Measurements from ENCODE around the gene APPL2. TPM values are rescaled to one million over a fixed set of nuclear protein-coding genes. Genes with fewer than 3 reads are reported as not detected.

Gene APPL2
- polyA plus RNA-seq, 1 experiment = 59.4 TPM

GRCh38 chr12:105227879-105228278 is 8.1 kb downstream of the APPL2 start:
- CTCF ChIA-PET = interaction anchor here (0.9 to 1.1 kb wide), 2 partner anchors 14 to 155 kb away, joined by 3 read pairs; no protein-coding TSS in a partner anchor

DNA sequence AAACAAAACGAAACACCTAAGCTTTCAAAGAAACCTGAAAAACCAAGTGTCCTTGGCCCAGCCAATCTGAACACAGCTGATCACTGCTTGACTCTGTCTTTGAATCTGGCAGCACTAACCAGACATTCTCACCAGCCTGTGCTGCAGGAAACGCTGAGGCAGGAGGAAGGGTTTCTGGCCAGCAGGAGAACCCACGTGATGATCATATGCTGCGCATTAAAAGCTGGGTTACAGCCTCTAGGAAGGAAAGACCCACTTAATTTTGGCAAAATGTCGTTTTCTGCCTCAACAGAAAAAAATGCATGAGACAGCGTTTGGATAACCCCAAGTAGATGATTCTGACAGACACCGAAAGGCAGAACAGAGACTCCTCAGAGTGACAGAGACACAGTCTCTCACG is 9.8 kb downstream of the APPL2 start:
- H3K36me3 ChIP-seq (ENCODE audit: control insufficient read depth, insufficient read depth, low read length) = peaks cover 15% of the 10 kb centered on the region
- H3K4me3 ChIP-seq (ENCODE audit: low read depth, low read length) = no peak overlapping the region
- CTCF ChIA-PET = interaction anchor here (1.1 to 1.6 kb wide), 3 partner anchors 10 to 119 kb away, joined by 3 to 4 read pairs (median 4); no protein-coding TSS in a partner anchor
- peak; percentile 95 for DNase-seq (ENCODE audit: low read depth)
- TF ChIP-seq, protein P1, sequence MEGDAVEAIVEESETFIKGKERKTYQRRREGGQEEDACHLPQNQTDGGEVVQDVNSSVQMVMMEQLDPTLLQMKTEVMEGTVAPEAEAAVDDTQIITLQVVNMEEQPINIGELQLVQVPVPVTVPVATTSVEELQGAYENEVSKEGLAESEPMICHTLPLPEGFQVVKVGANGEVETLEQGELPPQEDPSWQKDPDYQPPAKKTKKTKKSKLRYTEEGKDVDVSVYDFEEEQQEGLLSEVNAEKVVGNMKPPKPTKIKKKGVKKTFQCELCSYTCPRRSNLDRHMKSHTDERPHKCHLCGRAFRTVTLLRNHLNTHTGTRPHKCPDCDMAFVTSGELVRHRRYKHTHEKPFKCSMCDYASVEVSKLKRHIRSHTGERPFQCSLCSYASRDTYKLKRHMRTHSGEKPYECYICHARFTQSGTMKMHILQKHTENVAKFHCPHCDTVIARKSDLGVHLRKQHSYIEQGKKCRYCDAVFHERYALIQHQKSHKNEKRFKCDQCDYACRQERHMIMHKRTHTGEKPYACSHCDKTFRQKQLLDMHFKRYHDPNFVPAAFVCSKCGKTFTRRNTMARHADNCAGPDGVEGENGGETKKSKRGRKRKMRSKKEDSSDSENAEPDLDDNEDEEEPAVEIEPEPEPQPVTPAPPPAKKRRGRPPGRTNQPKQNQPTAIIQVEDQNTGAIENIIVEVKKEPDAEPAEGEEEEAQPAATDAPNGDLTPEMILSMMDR (IDR thresholded peaks at IDR 0.05; ENCODE audit: insufficient read depth, low read depth, low read length) = no peak
- POLR2A ChIA-PET = interaction anchor here (0.5 kb wide), 1 partner anchor 104 kb away, joined by 3 read pairs; the partner anchor contains the start of gene C12orf75
- H3K27me3 ChIP-seq (ENCODE audit: control insufficient read depth, insufficient read depth, low read length) = no peaks in the 10 kb centered on the region

More at GRCh38 chr12:105227879-105228278, 8.1 kb downstream of the APPL2 start:
- DNase-seq (ENCODE audit: low read depth) = no peak
- Histone ChIP-seq H3K36me3 (ENCODE audit: control insufficient read depth, insufficient read depth, low read length) (peaks cover 9% of the 10 kb centered on the region), H3K4me3 (ENCODE audit: low read depth, low read length) (no peak overlapping the region), H3K27me3 (ENCODE audit: control insufficient read depth, insufficient read depth, low read length) (no peaks in the 10 kb centered on the region)
- TF ChIP-seq, protein P1 (IDR thresholded peaks at IDR 0.05; ENCODE audit: insufficient read depth, low read depth, low read length) = no peak
- POLR2A ChIA-PET = interaction anchor here (0.6 kb wide), 1 partner anchor 109 kb away, joined by 3 read pairs; no protein-coding TSS in a partner anchor

DNA sequence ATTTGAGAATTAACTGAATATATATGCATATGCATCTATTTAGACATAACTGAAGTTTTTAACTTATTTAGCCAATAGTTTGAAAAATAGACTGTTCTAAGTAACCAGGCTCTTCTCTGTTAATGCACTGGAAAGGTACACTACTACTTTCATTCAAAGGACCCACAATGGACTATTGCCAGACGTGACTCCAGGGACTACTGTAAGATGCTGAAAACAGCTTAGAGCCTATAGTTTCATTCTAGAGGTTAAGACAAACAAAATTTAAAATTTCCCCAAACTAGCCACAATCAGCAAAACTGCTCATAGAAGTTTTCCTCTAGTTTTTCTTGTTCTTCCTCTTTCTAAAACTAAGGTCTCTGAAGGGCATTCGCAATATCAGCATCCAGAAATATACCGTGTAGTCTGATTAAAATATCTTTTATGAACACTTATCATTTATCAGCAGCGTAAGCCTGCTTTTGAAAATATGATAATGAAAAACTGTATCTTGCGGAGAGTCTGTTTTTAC is 10.4 kb downstream of the APPL2 start:
- DNase-seq (ENCODE audit: low read depth) = no peak
- TF ChIP-seq, protein P1 (IDR thresholded peaks at IDR 0.05; ENCODE audit: insufficient read depth, low read depth, low read length) = no peak
- H3K27me3 ChIP-seq (ENCODE audit: control insufficient read depth, insufficient read depth, low read length) = no peaks in the 10 kb centered on the region
- ChIA-PET POLR2A (no interaction called here), CTCF (interaction anchor here (1.1 kb wide), 1 partner anchor 30 kb away, joined by 3 read pairs; no protein-coding TSS in a partner anchor)
- no peak overlapping the region for H3K4me3 ChIP-seq (ENCODE audit: low read depth, low read length)
- peaks cover 16% of the 10 kb centered on the region for H3K36me3 ChIP-seq (ENCODE audit: control insufficient read depth, insufficient read depth, low read length)

DNA sequence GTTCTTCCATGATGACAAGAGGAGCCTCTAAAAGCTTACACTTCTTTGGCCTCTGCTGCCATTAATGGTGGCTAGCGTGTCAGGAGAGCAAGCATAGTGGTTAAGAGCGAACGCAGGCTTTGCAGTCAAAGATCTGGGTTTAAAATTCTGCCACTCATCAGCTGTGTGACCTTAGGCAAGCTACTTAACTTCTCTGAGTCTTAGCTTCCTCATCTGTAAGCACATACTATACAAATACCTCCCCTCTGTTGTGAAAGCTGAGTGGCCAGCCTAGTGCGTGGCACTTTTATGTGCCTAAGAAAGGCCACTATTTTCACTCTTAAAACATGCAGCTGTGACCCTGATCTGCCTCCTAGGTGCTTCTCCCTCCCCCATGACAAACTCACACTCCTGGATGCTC is 11.6 kb downstream of the APPL2 start:
- Histone ChIP-seq H3K27me3 (ENCODE audit: control insufficient read depth, insufficient read depth, low read length) (no peaks in the 10 kb centered on the region), H3K4me3 (ENCODE audit: low read depth, low read length) (no peak overlapping the region), H3K36me3 (ENCODE audit: control insufficient read depth, insufficient read depth, low read length) (peaks cover 18% of the 10 kb centered on the region)
- CTCF ChIA-PET = no interaction called here
- no peak for DNase-seq (ENCODE audit: low read depth)
- POLR2A ChIA-PET = no interaction called here
- TF ChIP-seq, protein P1 (IDR thresholded peaks at IDR 0.05; ENCODE audit: insufficient read depth, low read depth, low read length) = no peak

GRCh38 chr12:105223884-105224283 is 12.1 kb downstream of the APPL2 start:
- Histone ChIP-seq H3K27me3 (ENCODE audit: control insufficient read depth, insufficient read depth, low read length) (no peaks in the 10 kb centered on the region), H3K4me3 (ENCODE audit: low read depth, low read length) (no peak overlapping the region), H3K36me3 (ENCODE audit: control insufficient read depth, insufficient read depth, low read length) (peaks cover 16% of the 10 kb centered on the region)
- POLR2A ChIA-PET = no interaction called here
- CTCF ChIA-PET = interaction anchor here (1.8 kb wide), 1 partner anchor 10 kb away, joined by 4 read pairs; no protein-coding TSS in a partner anchor
- DNase-seq (ENCODE audit: low read depth) = no peak
- TF ChIP-seq, protein P1 (IDR thresholded peaks at IDR 0.05; ENCODE audit: insufficient read depth, low read depth, low read length) = no peak
